Measurements from ENCODE around the gene OOSP3. TPM values are rescaled to one million over a fixed set of nuclear protein-coding genes. Genes with fewer than 3 reads are reported as not detected.

OOSP3 gene
- total RNA-seq = not detected
- polyA plus RNA-seq (2013, experiment 1 of 2) = not detected
- polyA plus RNA-seq (2013, experiment 2 of 2) = not detected
- long read RNA-seq, experiment 1 = 0 reads
- long read RNA-seq, experiment 2 = 0 reads
- long read RNA-seq, experiment 3 = 0 reads
- long read RNA-seq, experiment 4 = 0 reads

- no peaks in the 10 kb centered on the region for H3K9me3 Mint-ChIP-seq
- H3K27me3 ChIP-seq (ENCODE audit: control insufficient read depth, insufficient read depth, low read length, poor library complexity, severe bottlenecking) = no peaks in the 10 kb centered on the region
- WGBS, 2 experiments (ENCODE audit: insufficient coverage in 1 of 2, insufficient read length in 1 of 2) = 83 to 100% methylated on average over 3 to 5 of the region's 5 CpGs
- H3K36me3 ChIP-seq (ENCODE audit: control insufficient read depth, insufficient read depth, low read length) = no peaks in the 10 kb centered on the region
- TF ChIP-seq, protein P1, sequence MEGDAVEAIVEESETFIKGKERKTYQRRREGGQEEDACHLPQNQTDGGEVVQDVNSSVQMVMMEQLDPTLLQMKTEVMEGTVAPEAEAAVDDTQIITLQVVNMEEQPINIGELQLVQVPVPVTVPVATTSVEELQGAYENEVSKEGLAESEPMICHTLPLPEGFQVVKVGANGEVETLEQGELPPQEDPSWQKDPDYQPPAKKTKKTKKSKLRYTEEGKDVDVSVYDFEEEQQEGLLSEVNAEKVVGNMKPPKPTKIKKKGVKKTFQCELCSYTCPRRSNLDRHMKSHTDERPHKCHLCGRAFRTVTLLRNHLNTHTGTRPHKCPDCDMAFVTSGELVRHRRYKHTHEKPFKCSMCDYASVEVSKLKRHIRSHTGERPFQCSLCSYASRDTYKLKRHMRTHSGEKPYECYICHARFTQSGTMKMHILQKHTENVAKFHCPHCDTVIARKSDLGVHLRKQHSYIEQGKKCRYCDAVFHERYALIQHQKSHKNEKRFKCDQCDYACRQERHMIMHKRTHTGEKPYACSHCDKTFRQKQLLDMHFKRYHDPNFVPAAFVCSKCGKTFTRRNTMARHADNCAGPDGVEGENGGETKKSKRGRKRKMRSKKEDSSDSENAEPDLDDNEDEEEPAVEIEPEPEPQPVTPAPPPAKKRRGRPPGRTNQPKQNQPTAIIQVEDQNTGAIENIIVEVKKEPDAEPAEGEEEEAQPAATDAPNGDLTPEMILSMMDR (conservative IDR thresholded peaks at IDR 0.05) = no peak
- no peak within 1 kb of the TSS for H3K9ac ChIP-seq (ENCODE audit: extremely low read depth, low read length, poor library complexity, severe bottlenecking)
- H3K9me3 ChIP-seq (ENCODE audit: control insufficient read depth, low read length) = no peaks in the 10 kb centered on the region
- no peak within 1 kb of the TSS for H3K4me3 ChIP-seq (ENCODE audit: low read length)
- no peak within 1 kb of the TSS for H3K27ac ChIP-seq (ENCODE audit: low read depth, low read length)
- no peaks in the 10 kb centered on the region for H3K27me3 Mint-ChIP-seq (ENCODE audit: insufficient read depth)
- H3K4me1 ChIP-seq (ENCODE audit: control insufficient read depth, insufficient read depth, low read length) = no peaks in the 10 kb centered on the region
- no peak for DNase-seq
- H3K36me3 Mint-ChIP-seq (ENCODE audit: low read depth) = no peaks in the 10 kb centered on the region
- H3K27ac Mint-ChIP-seq = no peak within 1 kb of the TSS
- H3K4me1 Mint-ChIP-seq = no peaks in the 10 kb centered on the region
- no peak within 1 kb of the TSS for H3K4me3 Mint-ChIP-seq
Observed at GRCh38 chr11:59878575-59878974, at the start of gene OOSP3. TSS of gene OOSP3 (plus strand) at chr11:59878782. CDS start at chr11:59878809, 27 bp downstream.

DNA sequence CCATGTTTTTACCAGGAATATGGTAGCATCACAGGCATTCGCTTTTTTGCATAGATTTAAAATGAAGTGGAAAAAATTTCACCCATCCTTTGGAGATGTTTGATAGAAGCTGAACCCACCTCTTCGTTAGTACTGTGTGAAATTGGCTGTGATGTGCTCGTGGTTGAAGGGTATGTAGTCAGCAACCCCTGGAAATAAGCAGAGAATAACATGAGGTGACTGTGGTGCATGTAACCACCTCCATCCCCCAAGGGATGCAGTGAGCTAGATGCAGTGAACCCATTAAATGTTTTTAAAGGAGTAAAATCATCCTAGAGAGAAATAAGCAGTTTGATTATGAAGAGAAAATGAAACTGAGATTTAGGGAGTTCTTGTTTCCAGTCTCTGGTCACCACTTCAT lies 49.2 kb upstream of the OOSP3 start:
- Mint-ChIP-seq H3K4me1 (no peaks in the 10 kb centered on the region), H3K36me3 (ENCODE audit: low read depth) (no peaks in the 10 kb centered on the region)

GRCh38 chr11:59833602-59834001 lies 45.0 kb upstream of the OOSP3 start:
- Histone ChIP-seq H3K9ac (ENCODE audit: extremely low read depth, low read length, poor library complexity, severe bottlenecking) (no peak overlapping the region), H3K36me3 (ENCODE audit: control insufficient read depth, insufficient read depth, low read length) (no peaks in the 10 kb centered on the region), H3K27ac (ENCODE audit: low read depth, low read length) (no peak overlapping the region), H3K27me3 (ENCODE audit: control insufficient read depth, insufficient read depth, low read length, poor library complexity, severe bottlenecking) (no peaks in the 10 kb centered on the region), H3K4me3 (ENCODE audit: low read length) (no peak overlapping the region), H3K4me1 (ENCODE audit: control insufficient read depth, insufficient read depth, low read length) (no peaks in the 10 kb centered on the region), H3K9me3 (ENCODE audit: control insufficient read depth, low read length) (no peaks in the 10 kb centered on the region)
- H3K4me3 Mint-ChIP-seq = no peak overlapping the region
- H3K9me3 Mint-ChIP-seq = no peaks in the 10 kb centered on the region
- no peaks in the 10 kb centered on the region for H3K36me3 Mint-ChIP-seq (ENCODE audit: low read depth)
- TF ChIP-seq, protein P1 (conservative IDR thresholded peaks at IDR 0.05) = no peak
- H3K4me1 Mint-ChIP-seq = no peaks in the 10 kb centered on the region
- no peak overlapping the region for H3K27ac Mint-ChIP-seq
- 100% methylated on average over 2 of the region's 2 CpGs for WGBS, 2 experiments (ENCODE audit: insufficient coverage in 1 of 2, insufficient read length in 1 of 2)
- no peaks in the 10 kb centered on the region for H3K27me3 Mint-ChIP-seq (ENCODE audit: insufficient read depth)
- DNase-seq = no peak

More for the DNA sequence above, 49.2 kb upstream of the OOSP3 start:
- no peaks in the 10 kb centered on the region for H3K4me1 ChIP-seq (ENCODE audit: control insufficient read depth, insufficient read depth, low read length)
- H3K9ac ChIP-seq (ENCODE audit: extremely low read depth, low read length, poor library complexity, severe bottlenecking) = no peak overlapping the region
- H3K9me3 ChIP-seq (ENCODE audit: control insufficient read depth, low read length) = no peaks in the 10 kb centered on the region
- 86 to 87% methylated on average over 3 of the region's 3 CpGs for WGBS, 2 experiments (ENCODE audit: insufficient coverage in 1 of 2, insufficient read length in 1 of 2)
- H3K27ac ChIP-seq (ENCODE audit: low read depth, low read length) = no peak overlapping the region
- H3K4me3 Mint-ChIP-seq = no peak overlapping the region
- TF ChIP-seq, protein P1 (conservative IDR thresholded peaks at IDR 0.05) = no peak
- H3K9me3 Mint-ChIP-seq = no peaks in the 10 kb centered on the region
- no peaks in the 10 kb centered on the region for H3K36me3 ChIP-seq (ENCODE audit: control insufficient read depth, insufficient read depth, low read length)
- H3K27me3 ChIP-seq (ENCODE audit: control insufficient read depth, insufficient read depth, low read length, poor library complexity, severe bottlenecking) = no peaks in the 10 kb centered on the region
- H3K27ac Mint-ChIP-seq = no peak overlapping the region
- H3K4me3 ChIP-seq (ENCODE audit: low read length) = no peak overlapping the region
- no peaks in the 10 kb centered on the region for H3K27me3 Mint-ChIP-seq (ENCODE audit: insufficient read depth)
- no peak for DNase-seq
